Measurements from ENCODE around the gene C6orf141.
"Not testable (repeated sequence)": the region's sequence is repeated elsewhere in the genome, so short reads cannot be mapped to it uniquely, and the experiment has no call there.

Gene C6orf141

DNA sequence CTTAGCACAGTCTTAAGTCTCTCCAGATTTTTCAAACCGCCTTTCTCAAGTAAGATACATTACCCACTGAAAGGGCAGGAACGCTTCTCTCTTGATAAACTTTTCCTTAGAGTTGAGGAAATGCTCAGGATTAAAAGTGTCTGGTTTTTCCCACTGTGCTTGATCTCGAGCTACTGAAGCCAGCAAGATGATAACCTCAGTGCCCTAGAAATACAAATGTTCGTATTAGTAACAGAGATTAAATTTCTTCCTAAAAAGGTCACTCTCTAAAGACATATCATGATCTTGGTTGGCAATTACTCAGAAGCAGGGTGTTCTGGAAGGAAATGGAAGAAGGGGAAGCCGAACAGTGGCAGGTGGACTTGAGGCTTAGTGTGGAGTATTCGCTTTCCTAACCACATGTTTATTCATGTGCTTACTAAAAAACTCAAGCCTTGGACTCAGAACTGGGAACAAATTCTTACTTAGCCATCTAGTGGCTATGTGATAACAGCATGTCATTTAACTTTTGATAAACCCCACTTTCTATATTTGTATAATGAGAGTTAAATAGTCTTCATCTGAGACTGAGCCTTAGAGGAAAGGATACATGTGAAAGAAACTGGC lies 20.1 kb downstream of the C6orf141 start:
- DNase-seq (ENCODE audit: low read depth), result no peak

DNA sequence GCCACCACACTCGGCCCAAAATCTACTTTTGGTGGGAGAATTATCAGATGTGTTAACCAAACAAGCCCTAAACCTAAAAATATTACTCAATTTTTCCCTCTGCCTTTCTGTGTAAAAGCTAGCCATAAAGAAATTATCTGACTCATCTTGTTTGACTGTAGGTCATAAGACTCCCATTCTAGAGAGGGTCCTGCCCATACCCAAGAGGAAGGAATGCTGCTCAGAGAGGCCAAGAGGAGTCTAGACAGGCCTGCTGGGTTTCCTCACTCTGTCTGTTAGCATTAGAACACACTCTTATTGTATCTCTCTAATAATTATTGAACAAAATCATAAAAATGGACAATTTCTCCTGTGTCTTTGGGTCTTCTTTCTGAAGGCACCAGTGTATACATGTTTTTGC lies 26.1 kb downstream of the C6orf141 start:
- DNase-seq (ENCODE audit: low read depth), result no peak

DNA sequence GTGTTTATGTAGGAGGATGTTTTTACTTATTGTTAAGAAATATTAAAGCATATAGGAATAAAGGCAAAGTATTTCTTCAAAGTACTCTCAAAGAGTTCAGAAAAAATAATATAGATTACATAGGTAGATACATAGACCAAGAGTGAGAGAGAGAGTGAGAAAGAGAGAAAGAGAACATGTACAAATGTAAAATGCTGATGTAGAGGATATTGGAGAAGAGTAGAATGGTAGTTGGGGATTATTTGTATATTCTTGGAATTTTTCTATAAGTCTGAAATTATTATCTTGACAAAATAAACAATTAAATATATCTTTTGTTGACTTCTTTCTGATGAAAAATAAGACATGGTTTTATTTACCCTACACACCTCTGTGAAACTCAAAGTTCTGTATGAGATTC lies 29.2 kb downstream of the C6orf141 start:
- DNase-seq (ENCODE audit: low read depth), result no peak

DNA sequence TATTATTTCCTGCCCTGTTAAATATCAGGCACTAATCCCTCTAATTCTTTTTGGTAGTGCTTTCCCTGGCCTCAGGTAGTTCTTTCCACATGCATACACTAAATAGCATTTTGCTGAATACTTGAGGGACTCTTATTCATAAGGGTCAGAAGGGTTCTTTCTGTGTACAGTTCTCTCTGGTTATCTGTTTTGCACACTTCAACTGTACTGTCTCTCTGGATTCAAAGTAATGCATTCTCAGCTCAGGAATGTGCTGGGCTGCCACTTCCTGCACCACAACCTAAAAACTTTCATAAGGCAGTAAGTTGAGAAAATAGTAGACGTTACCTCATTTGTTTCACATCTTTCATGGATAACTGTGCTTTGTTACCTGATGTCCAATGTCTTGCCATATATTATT lies 32.1 kb downstream of the C6orf141 start:
- no peak for DNase-seq (ENCODE audit: low read depth)

DNA sequence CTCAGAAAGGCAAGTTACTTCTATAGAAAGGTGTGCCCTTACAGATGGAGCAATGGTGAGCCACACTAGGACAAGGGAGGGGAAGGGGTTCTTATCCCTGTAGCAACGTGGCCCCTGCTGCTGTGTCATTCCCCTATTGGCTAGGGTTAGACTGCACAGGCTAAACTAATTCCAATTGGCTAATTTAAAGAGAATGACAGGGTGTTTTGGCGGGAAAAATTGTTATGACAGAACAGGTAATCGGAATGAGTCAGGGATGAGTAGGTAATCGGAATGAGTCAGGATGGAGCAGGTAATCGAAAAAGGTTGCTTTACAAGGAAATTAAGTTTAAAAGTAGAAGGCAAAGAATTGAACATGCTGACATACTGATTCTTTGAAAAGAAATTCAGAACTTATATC lies 36.8 kb downstream of the C6orf141 start:
- DNase-seq (ENCODE audit: low read depth), result not testable (repeated sequence)
